ENCODE results near the gene UNC93B1.
A peak's percentile ranks its signal among the peaks of the same experiment; 100 is the strongest.
"Not testable (repeated sequence)": the region's sequence is repeated elsewhere in the genome, so short reads cannot be mapped to it uniquely, and the experiment has no call there.

UNC93B1 gene

GRCh38 chr11:68004551-68005335 is 846 bp upstream of the UNC93B1 start:
- TF ChIP-seq GATA1 (IDR thresholded peaks at IDR 0.05; ENCODE audit: low read depth, low read length) (no peak), POLR2A (IDR thresholded peaks at IDR 0.05; ENCODE audit: low read length) (no peak)
- DNase-seq: no peak

- DNase-seq: peak; percentile 35 to 44
- TF ChIP-seq GATA1 (IDR thresholded peaks at IDR 0.05; ENCODE audit: low read depth, low read length) (no peak), POLR2A (IDR thresholded peaks at IDR 0.05; ENCODE audit: low read length) (no peak)
Observed at GRCh38 chr11:68002938-68003845, 705 bp downstream of the UNC93B1 start.

GRCh38 chr11:68002575-68002937 is 1.3 kb downstream of the UNC93B1 start:
- no peak for TF ChIP-seq GATA1 (IDR thresholded peaks at IDR 0.05; ENCODE audit: low read depth, low read length)
- no peak for TF ChIP-seq POLR2A (IDR thresholded peaks at IDR 0.05; ENCODE audit: low read length)
- no peak for DNase-seq

GRCh38 chr11:67999704-68000103 is 4.2 kb downstream of the UNC93B1 start:
- no peak for TF ChIP-seq GATA1 (IDR thresholded peaks at IDR 0.05; ENCODE audit: low read depth, low read length)
- TF ChIP-seq POLR2A (IDR thresholded peaks at IDR 0.05; ENCODE audit: low read length): no peak

GRCh38 chr11:67999201-67999629 is 4.7 kb downstream of the UNC93B1 start:
- no peak for DNase-seq
- TF ChIP-seq POLR2A (IDR thresholded peaks at IDR 0.05; ENCODE audit: low read length) (no peak), GATA1 (IDR thresholded peaks at IDR 0.05; ENCODE audit: low read depth, low read length) (no peak)

More at GRCh38 chr11:67999704-68000103, 4.2 kb downstream of the UNC93B1 start:
- DNase-seq: no peak

- TF ChIP-seq POLR2A (IDR thresholded peaks at IDR 0.05; ENCODE audit: low read length): no peak
- TF ChIP-seq GATA1 (IDR thresholded peaks at IDR 0.05; ENCODE audit: low read depth, low read length): no peak
- DNase-seq: no peak
Observed at GRCh38 chr11:67998150-67999045, 5.5 kb downstream of the UNC93B1 start.

- no peak for DNase-seq
Observed at GRCh38 chr11:67997475-67997921, 6.4 kb downstream of the UNC93B1 start.

GRCh38 chr11:67996622-67997474 is 7.0 kb downstream of the UNC93B1 start:
- DNase-seq: peak; percentile 87 to 89
- TF ChIP-seq GATA1 (IDR thresholded peaks at IDR 0.05; ENCODE audit: low read depth, low read length) (no peak), POLR2A (IDR thresholded peaks at IDR 0.05; ENCODE audit: low read length) (no peak)

More at GRCh38 chr11:67997475-67997921, 6.4 kb downstream of the UNC93B1 start:
- no peak for TF ChIP-seq POLR2A (IDR thresholded peaks at IDR 0.05; ENCODE audit: low read length)

GRCh38 chr11:67996051-67996450 is 7.8 kb downstream of the UNC93B1 start:
- no peak for DNase-seq
- TF ChIP-seq GATA1 (IDR thresholded peaks at IDR 0.05; ENCODE audit: low read depth, low read length) (no peak), POLR2A (IDR thresholded peaks at IDR 0.05; ENCODE audit: low read length) (no peak)

GRCh38 chr11:67995579-67995978 is 8.3 kb downstream of the UNC93B1 start:
- DNase-seq: not testable (repeated sequence)

- DNase-seq: not testable (repeated sequence)
Observed at GRCh38 chr11:67995129-67995528, 8.8 kb downstream of the UNC93B1 start.

- DNase-seq: not testable (repeated sequence)
Observed at GRCh38 chr11:67994387-67994786, 9.5 kb downstream of the UNC93B1 start.

- DNase-seq: peak; percentile 34 to 62
Observed at GRCh38 chr11:67993821-67994220, 10.1 kb downstream of the UNC93B1 start.

- DNase-seq: not testable (repeated sequence)
Observed at GRCh38 chr11:67991347-67992121, 12.4 kb downstream of the UNC93B1 start.

- peak in 1 of 2 experiments; percentile 43 for DNase-seq
Observed at GRCh38 chr11:67990546-67991346, 13.2 kb downstream of the UNC93B1 start.

GRCh38 chr11:67985302-67985701 is 18.6 kb downstream of the UNC93B1 start:
- not testable (repeated sequence) for DNase-seq

Data from erythroblast (primary cell).